Lower leg skin (tissue), 4 donors: ENCODE data around the gene DHRS7B. TPM values are rescaled to one million over a fixed set of nuclear protein-coding genes. Genes with fewer than 3 reads are reported as not detected.
"Not testable (repeated sequence)": the region's sequence is repeated elsewhere in the genome, so short reads cannot be mapped to it uniquely, and the experiment has no call there.

Source experiments
- DNase-seq, 2 donors: peaks; one replicate each; pipeline ENCODE4 v3.0.0-alpha.2; 2019; ENCODE audit warnings: low spot score in 2 of 2
- H3K4me3 ChIP-seq: fragments of 200-600 bp; sonication (generic); 2 replicates; pipeline ENCODE4 v1.5.1; 2017; ENCODE audit warnings: mild to moderate bottlenecking, low read depth; ENCODE audit not compliant: poor library complexity, severe bottlenecking
- POLR2A ChIP-seq, 2 donors: fragments of 450-650 bp; IDR thresholded peaks; one replicate each; pipeline ENCODE4 v1.6.1; 2016 to 2017; ENCODE audit warnings: antibody characterized with exemption in 2 of 2, mild to moderate bottlenecking in 1 of 2, moderate library complexity in 1 of 2
- WGBS, 2 donors: methylation state at CpG; one replicate each; pipeline ENCODE4 v1.1.5; 2018; 5-methylcytosine and 5-hydroxymethylcytosine counted together
- intact Hi-C: fragments of 100-400 bp; cut with DNase I; formaldehyde crosslinking; loops from one replicate; pipeline ENCODE4 v1.15.0; 2023; ENCODE audit warnings: low total_unique reads
- total RNA-seq, 4 donors: library from RNA; depleted of rRNA; stranded (reverse); fragments of >200 nt; gene quantifications; one replicate each; pipeline ENCODE4 v1.1.0, GENCODE V29; 2016
- TF ChIP-seq, protein P1 (sequence below), 3 donors: fragments of 450-650 bp; IDR thresholded peaks; one replicate each; pipeline ENCODE4 v1.5.1; 2016; ENCODE audit warnings: antibody characterized with exemption in 3 of 3, mild to moderate bottlenecking in 3 of 3, moderate library complexity in 2 of 3

The DHRS7B gene
- total RNA-seq, 4 donors from 2014 or later = 35.2 to 59.4 (median 39.6) TPM

DNA sequence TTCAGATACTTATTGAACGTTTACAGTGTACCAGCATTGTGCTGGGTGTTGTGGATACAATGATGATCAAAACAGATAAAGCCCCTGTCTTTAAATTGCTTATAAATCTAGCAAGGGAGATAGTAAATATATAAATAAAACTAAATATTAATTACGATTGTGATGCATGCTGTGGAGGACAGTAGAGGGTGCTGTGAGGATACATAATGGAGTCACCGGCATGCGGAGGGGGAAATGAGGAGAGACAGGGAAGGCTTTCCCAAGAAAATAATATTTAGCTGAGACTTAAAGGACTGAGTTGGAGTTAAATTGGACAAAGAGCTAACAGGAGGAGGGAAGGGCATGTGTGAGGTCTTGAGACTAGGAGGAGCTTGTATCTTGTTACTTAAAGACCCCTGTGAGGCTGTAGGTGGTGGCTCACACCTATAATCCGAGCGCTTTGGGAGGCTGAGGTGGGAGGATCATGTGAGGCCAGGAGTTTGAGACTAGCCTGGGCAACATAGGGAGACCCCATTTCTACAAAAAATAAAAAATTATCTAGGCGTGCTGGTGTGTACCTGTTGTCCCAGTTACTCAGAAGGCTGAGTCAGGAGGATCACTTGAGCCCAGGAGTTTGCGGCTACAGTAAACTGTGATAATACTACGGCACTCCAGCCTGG, 2.4 kb downstream of the DHRS7B start:
- DNase-seq = no peak
- no peak overlapping the region for H3K4me3 ChIP-seq
- intact Hi-C loops = loop anchor here (10.0 kb wide), 2 partner anchors 86 to 386 kb away; partner anchors contain the start of gene TMEM11
- 51 to 55% methylated on average over 9 of the region's 9 CpGs for WGBS, 2 donors
- no peak for TF ChIP-seq POLR2A (IDR thresholded peaks at IDR 0.05)
- TF ChIP-seq, protein P1, sequence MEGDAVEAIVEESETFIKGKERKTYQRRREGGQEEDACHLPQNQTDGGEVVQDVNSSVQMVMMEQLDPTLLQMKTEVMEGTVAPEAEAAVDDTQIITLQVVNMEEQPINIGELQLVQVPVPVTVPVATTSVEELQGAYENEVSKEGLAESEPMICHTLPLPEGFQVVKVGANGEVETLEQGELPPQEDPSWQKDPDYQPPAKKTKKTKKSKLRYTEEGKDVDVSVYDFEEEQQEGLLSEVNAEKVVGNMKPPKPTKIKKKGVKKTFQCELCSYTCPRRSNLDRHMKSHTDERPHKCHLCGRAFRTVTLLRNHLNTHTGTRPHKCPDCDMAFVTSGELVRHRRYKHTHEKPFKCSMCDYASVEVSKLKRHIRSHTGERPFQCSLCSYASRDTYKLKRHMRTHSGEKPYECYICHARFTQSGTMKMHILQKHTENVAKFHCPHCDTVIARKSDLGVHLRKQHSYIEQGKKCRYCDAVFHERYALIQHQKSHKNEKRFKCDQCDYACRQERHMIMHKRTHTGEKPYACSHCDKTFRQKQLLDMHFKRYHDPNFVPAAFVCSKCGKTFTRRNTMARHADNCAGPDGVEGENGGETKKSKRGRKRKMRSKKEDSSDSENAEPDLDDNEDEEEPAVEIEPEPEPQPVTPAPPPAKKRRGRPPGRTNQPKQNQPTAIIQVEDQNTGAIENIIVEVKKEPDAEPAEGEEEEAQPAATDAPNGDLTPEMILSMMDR (IDR thresholded peaks at IDR 0.05) = no peak

DNA sequence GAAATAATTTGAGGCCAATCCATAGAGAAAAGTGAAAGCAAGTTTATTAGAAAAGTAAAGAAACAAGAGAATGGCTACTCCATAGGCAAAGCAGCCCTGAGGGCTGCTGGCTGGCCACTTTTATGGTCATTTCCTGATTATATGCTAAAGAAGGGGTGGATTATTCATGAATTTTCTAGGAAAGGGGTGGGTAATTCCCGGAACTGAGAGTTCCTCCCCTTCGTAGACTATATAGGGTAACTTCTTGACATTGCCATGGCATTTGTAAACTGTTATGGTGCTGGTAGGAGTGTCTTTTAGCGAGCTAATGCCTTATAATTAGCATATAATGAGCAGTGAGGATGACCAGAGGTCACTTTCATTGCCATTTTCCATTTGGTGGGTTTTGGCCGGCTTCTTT, 4.4 kb downstream of the DHRS7B start:
- DNase-seq = no peak
- no peak overlapping the region for H3K4me3 ChIP-seq
- no peak for TF ChIP-seq POLR2A (IDR thresholded peaks at IDR 0.05)
- TF ChIP-seq, protein P1 (IDR thresholded peaks at IDR 0.05) = no peak
- intact Hi-C loops = no loop called here
- WGBS, 2 donors = 56 to 62% methylated on average over 4 of the region's 4 CpGs

DNA sequence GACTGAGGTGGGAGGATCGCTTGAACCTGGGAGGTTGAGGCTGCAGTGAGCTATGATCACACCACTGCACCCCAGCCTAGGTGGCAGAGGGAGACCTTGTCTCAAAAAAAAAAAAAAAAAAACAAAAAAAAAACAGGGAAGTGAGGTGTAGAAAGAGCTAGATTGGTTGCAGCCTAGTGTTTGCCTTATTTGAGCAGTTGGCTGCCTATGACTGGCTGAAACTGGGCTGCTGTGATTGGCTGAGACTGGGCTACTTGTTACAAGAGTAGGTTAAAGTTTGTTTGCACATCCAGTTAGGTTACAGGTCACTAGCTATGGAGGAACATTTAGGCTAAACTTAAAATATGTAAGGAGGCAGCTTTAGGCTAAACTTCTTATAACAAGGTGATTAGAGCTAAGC, 5.7 kb downstream of the DHRS7B start:
- WGBS, 2 donors = 100% methylated on average over 1 of the region's 1 CpG
- intact Hi-C loops = no loop called here
- DNase-seq = no peak
- TF ChIP-seq POLR2A (IDR thresholded peaks at IDR 0.05) = no peak
- TF ChIP-seq, protein P1 (IDR thresholded peaks at IDR 0.05) = no peak
- no peak overlapping the region for H3K4me3 ChIP-seq

DNA sequence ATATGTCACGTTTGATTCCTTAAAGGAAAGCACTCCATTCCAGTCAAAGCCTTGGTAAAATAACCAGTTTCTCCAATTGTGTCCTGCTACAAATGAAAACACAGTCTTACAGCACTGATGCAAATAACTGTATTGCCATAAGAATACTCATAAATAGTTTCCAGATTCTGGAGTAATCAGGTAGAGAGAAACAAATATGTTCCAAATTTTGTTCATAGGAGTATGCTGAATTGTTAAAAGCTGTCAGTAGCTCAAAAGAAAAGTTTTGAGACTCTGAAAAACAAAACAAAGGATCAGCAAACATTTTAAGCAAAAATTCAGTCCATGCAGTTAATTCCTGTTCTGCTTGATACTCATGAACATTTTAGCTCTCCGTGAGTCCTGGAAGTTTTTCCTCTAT, 7.8 kb downstream of the DHRS7B start:
- no peak overlapping the region for H3K4me3 ChIP-seq
- DNase-seq = no peak
- intact Hi-C loops = no loop called here
- WGBS, 2 donors = 81% methylated on average over 2 of the region's 2 CpGs
- no peak for TF ChIP-seq POLR2A (IDR thresholded peaks at IDR 0.05)
- TF ChIP-seq, protein P1 (IDR thresholded peaks at IDR 0.05) = no peak

DNA sequence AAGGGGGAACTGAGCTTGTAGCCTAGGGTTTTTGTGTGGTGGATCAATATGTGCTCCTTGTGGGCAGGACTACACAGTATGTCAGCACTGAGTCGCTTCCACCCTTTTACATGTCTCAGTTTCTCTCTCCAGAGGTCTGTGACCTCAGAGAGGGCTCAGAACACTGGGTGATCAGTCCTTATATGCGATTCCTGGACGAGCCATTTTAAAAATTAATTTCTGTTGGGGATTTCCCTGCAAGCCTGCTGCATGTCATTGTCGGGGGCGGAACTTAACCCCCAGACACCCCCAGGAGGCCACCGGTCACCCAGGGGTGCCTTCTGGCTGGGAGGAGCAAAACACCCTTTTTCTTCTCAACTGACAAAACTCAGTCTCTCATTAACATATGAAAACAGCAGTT, 14.1 kb downstream of the DHRS7B start:
- intact Hi-C loops = no loop called here
- DNase-seq = no peak
- no peak for TF ChIP-seq POLR2A (IDR thresholded peaks at IDR 0.05)
- TF ChIP-seq, protein P1 (IDR thresholded peaks at IDR 0.05) = no peak
- WGBS, 2 donors = 88 to 91% methylated on average over 6 of the region's 6 CpGs
- no peak overlapping the region for H3K4me3 ChIP-seq

DNA sequence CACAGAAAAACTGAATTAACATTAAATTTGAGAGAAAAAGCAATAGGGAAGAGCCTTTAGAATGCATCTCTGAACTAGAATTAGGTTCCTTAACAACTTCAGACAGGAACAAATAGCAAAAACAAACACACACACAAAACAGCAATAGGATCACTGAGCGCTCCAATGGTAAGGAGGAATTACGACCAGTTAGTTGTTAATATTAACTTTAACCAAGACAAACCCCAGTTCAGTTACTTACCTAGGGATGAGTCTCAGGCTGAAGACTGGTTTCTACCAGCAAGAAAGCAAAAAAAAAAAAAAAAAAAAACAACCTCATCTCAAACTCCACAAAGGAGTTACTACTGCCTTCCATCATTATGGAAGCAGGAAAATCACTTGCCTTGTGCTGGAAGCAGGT, 14.6 kb downstream of the DHRS7B start:
- no peak for TF ChIP-seq POLR2A (IDR thresholded peaks at IDR 0.05)
- TF ChIP-seq, protein P1 (IDR thresholded peaks at IDR 0.05) = no peak
- no peak for DNase-seq
- whole genome bisulfite sequencing, 2 donors = 87 to 97% methylated on average over 2 of the region's 2 CpGs
- intact Hi-C loops = no loop called here
- no peak overlapping the region for H3K4me3 ChIP-seq

DNA sequence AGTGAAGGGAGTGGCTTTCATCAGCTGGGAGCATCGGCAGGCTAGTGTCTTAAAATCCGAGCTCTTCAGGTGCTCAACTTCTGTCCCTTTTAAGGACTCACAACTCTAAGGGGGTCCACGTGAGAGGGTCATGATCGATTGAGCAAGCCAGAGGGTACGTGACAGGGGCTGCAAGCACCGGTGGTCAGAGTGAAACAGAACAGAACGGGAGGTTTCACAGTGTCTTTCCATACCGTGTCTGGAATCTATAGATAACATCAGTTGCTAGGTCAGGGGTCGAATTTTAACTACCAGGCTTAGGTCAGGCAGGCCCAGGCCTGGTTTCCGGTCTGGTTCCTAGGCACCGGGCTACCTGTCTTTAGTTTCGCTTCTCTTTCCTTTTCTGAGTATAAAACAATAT, 15.3 kb downstream of the DHRS7B start:
- DNase-seq, intact Hi-C loops, H3K4me3 ChIP-seq: not testable (repeated sequence)
- WGBS, 2 donors = 83 to 84% methylated on average over 12 of the region's 12 CpGs
